Measurements from ENCODE around the gene DBN1. TPM values are rescaled to one million over a fixed set of nuclear protein-coding genes. Genes with fewer than 3 reads are reported as not detected.

Gene DBN1
- total RNA-seq, 1 experiment from 2014 or later, result 144 TPM

DNA sequence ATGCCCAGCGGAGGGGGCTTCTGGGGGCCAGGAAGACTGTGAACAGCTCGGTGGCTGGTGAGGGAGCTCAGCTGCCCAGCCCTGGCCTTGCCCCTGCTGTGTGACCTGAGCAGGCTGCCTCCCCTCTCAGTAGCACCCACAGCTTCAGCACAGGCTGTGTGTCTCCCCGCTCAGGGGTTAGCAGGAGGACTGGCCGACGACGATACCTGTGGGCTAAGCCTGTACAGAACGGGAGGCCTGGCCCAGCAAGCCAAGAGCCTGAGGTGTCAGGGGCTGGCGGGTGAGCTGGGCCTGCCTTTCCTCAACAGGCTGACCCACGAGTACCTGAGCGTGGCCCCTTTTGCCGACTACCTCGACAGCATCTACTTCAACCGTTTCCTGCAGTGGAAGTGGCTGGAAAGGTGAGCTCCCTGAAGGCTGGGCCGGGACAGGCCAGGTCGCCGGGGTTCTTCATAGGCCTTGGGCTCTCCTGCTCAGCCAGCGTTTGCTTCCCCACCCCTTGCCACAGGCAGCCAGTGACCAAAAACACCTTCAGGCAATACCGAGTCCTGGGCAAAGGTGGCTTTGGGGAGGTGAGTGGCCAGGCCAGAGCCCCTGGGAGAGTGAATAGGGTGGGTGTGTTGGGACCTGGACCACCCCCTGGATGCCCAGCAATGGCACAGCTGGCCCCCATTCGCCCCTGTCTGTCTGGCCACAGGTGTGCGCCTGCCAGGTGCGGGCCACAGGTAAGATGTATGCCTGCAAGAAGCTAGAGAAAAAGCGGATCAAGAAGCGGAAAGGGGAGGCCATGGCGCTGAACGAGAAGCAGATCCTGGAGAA is 40.4 kb downstream of the DBN1 start:
- Histone ChIP-seq H3K4me1 (peaks cover 7% of the 10 kb centered on the region), H3K9me3 (no peaks in the 10 kb centered on the region), H3K27me3 (replicated peaks; ENCODE audit: control insufficient read depth, insufficient read depth, low read length) (no peaks in the 10 kb centered on the region), H3K36me3 (ENCODE audit: control insufficient read depth, insufficient read depth, low read length) (peaks cover 5% of the 10 kb centered on the region), H3K4me3 (ENCODE audit: low read depth, low read length) (no peak overlapping the region)
- no peak overlapping the region for H3K4me3 Mint-ChIP-seq (ENCODE audit: unreplicated experiment)
- H3K27ac Mint-ChIP-seq (ENCODE audit: unreplicated experiment), result no peak overlapping the region
- intact Hi-C loops (cut with micrococcal nuclease; ENCODE audit: unreplicated experiment), result no loop called here
- no TSS peak for BruUV-seq (replicated peaks)
- ChIA-PET POLR2A (no interaction called here), CTCF (no interaction called here)
- H3K27me3 Mint-ChIP-seq (ENCODE audit: insufficient read depth, unreplicated experiment), result no peaks in the 10 kb centered on the region
- no peak for TF ChIP-seq CTCF (IDR thresholded peaks at IDR 0.05; ENCODE audit: insufficient read depth in 1 of 2, low read depth in 1 of 2, low read length in 1 of 2, severe bottlenecking in 1 of 2, unreplicated experiment in 1 of 2)
- no peaks in the 10 kb centered on the region for H3K9me3 Mint-ChIP-seq (ENCODE audit: unreplicated experiment)
- H3K36me3 Mint-ChIP-seq (ENCODE audit: insufficient read depth, unreplicated experiment), result peaks cover 30% of the 10 kb centered on the region
- no peak for DNase-seq
- no peaks in the 10 kb centered on the region for H3K4me1 Mint-ChIP-seq (ENCODE audit: low read depth, unreplicated experiment)

- DNase-seq, result no peak
- ChIA-PET POLR2A (no interaction called here), CTCF (no interaction called here)
- H3K27me3 ChIP-seq (replicated peaks; ENCODE audit: control insufficient read depth, insufficient read depth, low read length), result no peaks in the 10 kb centered on the region
- no TSS peak for BruUV-seq (replicated peaks)
- no peaks in the 10 kb centered on the region for H3K4me1 Mint-ChIP-seq (ENCODE audit: low read depth, unreplicated experiment)
- peaks cover 12% of the 10 kb centered on the region for H3K4me1 ChIP-seq
- no peak for TF ChIP-seq CTCF (IDR thresholded peaks at IDR 0.05; ENCODE audit: insufficient read depth in 1 of 2, low read depth in 1 of 2, low read length in 1 of 2, severe bottlenecking in 1 of 2, unreplicated experiment in 1 of 2)
- no peak overlapping the region for H3K4me3 Mint-ChIP-seq (ENCODE audit: unreplicated experiment)
- no peaks in the 10 kb centered on the region for H3K9me3 Mint-ChIP-seq (ENCODE audit: unreplicated experiment)
- peaks cover 5% of the 10 kb centered on the region for H3K36me3 ChIP-seq (ENCODE audit: control insufficient read depth, insufficient read depth, low read length)
- intact Hi-C loops (cut with micrococcal nuclease; ENCODE audit: unreplicated experiment), result no loop called here
- peaks cover 22% of the 10 kb centered on the region for H3K36me3 Mint-ChIP-seq (ENCODE audit: insufficient read depth, unreplicated experiment)
- H3K27ac Mint-ChIP-seq (ENCODE audit: unreplicated experiment), result no peak overlapping the region
- H3K27me3 Mint-ChIP-seq (ENCODE audit: insufficient read depth, unreplicated experiment), result no peaks in the 10 kb centered on the region
- no peaks in the 10 kb centered on the region for H3K9me3 ChIP-seq
- H3K4me3 ChIP-seq (ENCODE audit: low read depth, low read length), result no peak overlapping the region
These were observed 41.1 kb downstream of the DBN1 start for GRCh38 chr5:177432143-177432838.

GRCh38 chr5:177431317-177432142 is 41.9 kb downstream of the DBN1 start:
- Mint-ChIP-seq H3K36me3 (ENCODE audit: insufficient read depth, unreplicated experiment) (peaks cover 17% of the 10 kb centered on the region), H3K9me3 (ENCODE audit: unreplicated experiment) (no peaks in the 10 kb centered on the region), H3K4me1 (ENCODE audit: low read depth, unreplicated experiment) (no peaks in the 10 kb centered on the region), H3K4me3 (ENCODE audit: unreplicated experiment) (no peak overlapping the region), H3K27me3 (ENCODE audit: insufficient read depth, unreplicated experiment) (no peaks in the 10 kb centered on the region), H3K27ac (ENCODE audit: unreplicated experiment) (no peak overlapping the region)
- CTCF ChIA-PET, result interaction anchor here (1.0 kb wide), 1 partner anchor 27 kb away, joined by 6 read pairs; no protein-coding TSS in a partner anchor
- H3K4me3 ChIP-seq (ENCODE audit: low read depth, low read length), result no peak overlapping the region
- intact Hi-C loops (cut with micrococcal nuclease; ENCODE audit: unreplicated experiment), result no loop called here
- H3K36me3 ChIP-seq (ENCODE audit: control insufficient read depth, insufficient read depth, low read length), result peaks cover 5% of the 10 kb centered on the region
- peaks cover 11% of the 10 kb centered on the region for H3K4me1 ChIP-seq
- no peaks in the 10 kb centered on the region for H3K27me3 ChIP-seq (replicated peaks; ENCODE audit: control insufficient read depth, insufficient read depth, low read length)
- BruUV-seq (replicated peaks), result no TSS peak
- DNase-seq, result no peak
- POLR2A ChIA-PET, result interaction anchor here (0.5 kb wide), 1 partner anchor 61 kb away, joined by 4 read pairs; no protein-coding TSS in a partner anchor
- H3K9me3 ChIP-seq, result no peaks in the 10 kb centered on the region
- TF ChIP-seq CTCF (IDR thresholded peaks at IDR 0.05; ENCODE audit: insufficient read depth in 1 of 2, low read depth in 1 of 2, low read length in 1 of 2, severe bottlenecking in 1 of 2, unreplicated experiment in 1 of 2), result no peak

Data from Caco-2 (cell line).